ENCODE results near the gene CCDC190. TPM values are rescaled to one million over a fixed set of nuclear protein-coding genes. Genes with fewer than 3 reads are reported as not detected.

The CCDC190 gene
- total RNA-seq, 4 donors from 2014 or later, result 0.07 to 0.76 TPM; not detected in 2

DNA sequence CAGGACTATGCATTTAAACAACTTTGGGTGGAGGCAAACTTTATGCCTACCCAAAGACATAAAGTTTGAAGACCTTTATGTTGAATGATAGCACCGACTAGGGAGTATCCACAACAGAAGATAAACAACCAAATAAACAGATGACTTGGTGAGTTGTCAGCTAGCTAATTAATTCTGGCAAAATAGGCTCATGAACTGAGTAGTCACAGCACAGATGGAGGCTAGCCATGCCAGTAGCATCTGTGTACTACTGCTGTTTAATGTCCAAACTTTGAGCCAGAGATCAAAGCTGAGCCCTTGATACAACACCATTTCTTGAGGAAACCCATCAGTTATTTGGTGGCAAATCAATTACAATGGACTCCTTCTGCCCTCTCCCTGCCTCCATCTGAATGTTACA is 40.3 kb upstream of the CCDC190 start:
- no peak overlapping the region for H3K4me3 ChIP-seq
- no peak for DNase-seq
- no peaks in the 10 kb centered on the region for H3K4me1 ChIP-seq
- intact Hi-C loops (cut with DNase I; ENCODE audit: low total_unique reads), result no loop called here
- no peaks in the 10 kb centered on the region for H3K9me3 ChIP-seq
- TF ChIP-seq POLR2A (IDR thresholded peaks at IDR 0.05), result no peak
- no peaks in the 10 kb centered on the region for H3K27me3 ChIP-seq
- no peak overlapping the region for H3K27ac ChIP-seq
- no peaks in the 10 kb centered on the region for H3K36me3 ChIP-seq

DNA sequence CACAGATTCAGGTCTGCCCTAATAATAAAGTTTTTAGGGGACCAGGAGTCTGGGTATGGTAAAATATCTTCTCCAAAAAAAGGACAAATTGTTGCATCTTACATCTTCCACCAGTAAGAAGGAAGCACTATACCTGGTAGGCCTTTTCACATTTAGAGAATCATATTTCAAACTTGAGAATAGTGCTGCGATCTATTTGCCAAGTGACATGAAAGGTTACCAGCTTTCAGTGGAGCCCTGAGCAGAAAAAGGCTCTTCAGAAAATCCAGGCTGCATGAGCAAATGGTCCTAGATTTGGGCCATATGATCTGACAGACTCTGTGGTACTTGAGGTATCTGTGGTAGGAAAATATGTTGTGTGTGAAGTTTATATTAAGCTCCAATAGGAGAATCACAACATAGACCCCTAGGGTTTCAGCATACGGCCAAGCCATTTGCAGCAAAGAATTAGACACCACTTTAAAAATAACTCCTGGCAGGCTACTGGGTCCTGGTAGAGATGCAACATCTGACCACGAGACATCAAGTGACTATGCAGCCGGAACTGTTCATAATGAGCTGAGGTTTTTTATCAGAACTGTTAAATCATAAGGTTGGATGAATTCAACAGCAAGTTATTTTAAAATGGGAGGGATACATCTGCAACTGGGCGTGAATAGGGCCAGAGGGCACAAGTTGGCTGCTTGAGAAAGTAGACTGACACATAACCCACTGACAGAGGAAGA is 38.6 kb upstream of the CCDC190 start:
- H3K27me3 ChIP-seq, result no peaks in the 10 kb centered on the region
- intact Hi-C loops (cut with DNase I; ENCODE audit: low total_unique reads), result no loop called here
- H3K36me3 ChIP-seq, result no peaks in the 10 kb centered on the region

DNA sequence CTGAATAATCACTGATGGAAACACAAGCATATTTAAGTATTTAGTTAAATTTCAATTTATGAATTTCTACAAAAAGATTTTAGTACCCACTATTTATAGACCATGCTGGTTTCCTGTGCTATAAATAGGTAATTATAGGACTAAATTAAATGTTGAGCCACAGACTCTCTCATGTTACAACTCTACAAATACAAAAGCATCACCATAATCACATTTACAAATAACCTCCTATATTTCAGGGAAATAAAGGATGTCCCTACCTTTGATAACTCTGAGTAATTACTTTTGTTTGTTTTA is 32.6 kb upstream of the CCDC190 start:
- Histone ChIP-seq H3K4me1 (no peaks in the 10 kb centered on the region), H3K27ac (no peak overlapping the region), H3K9me3 (no peaks in the 10 kb centered on the region), H3K27me3 (no peaks in the 10 kb centered on the region), H3K4me3 (no peak overlapping the region), H3K36me3 (no peaks in the 10 kb centered on the region)
- intact Hi-C loops (cut with DNase I; ENCODE audit: low total_unique reads), result no loop called here
- no peak for DNase-seq
- TF ChIP-seq, protein P1, sequence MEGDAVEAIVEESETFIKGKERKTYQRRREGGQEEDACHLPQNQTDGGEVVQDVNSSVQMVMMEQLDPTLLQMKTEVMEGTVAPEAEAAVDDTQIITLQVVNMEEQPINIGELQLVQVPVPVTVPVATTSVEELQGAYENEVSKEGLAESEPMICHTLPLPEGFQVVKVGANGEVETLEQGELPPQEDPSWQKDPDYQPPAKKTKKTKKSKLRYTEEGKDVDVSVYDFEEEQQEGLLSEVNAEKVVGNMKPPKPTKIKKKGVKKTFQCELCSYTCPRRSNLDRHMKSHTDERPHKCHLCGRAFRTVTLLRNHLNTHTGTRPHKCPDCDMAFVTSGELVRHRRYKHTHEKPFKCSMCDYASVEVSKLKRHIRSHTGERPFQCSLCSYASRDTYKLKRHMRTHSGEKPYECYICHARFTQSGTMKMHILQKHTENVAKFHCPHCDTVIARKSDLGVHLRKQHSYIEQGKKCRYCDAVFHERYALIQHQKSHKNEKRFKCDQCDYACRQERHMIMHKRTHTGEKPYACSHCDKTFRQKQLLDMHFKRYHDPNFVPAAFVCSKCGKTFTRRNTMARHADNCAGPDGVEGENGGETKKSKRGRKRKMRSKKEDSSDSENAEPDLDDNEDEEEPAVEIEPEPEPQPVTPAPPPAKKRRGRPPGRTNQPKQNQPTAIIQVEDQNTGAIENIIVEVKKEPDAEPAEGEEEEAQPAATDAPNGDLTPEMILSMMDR (IDR thresholded peaks at IDR 0.05), result no peak
- TF ChIP-seq POLR2A (IDR thresholded peaks at IDR 0.05), result no peak

More for the DNA sequence above, 38.6 kb upstream of the CCDC190 start:
- H3K4me3 ChIP-seq, result no peak overlapping the region
- TF ChIP-seq POLR2A (IDR thresholded peaks at IDR 0.05), result no peak
- TF ChIP-seq, protein P1 (IDR thresholded peaks at IDR 0.05), result no peak
- DNase-seq, result no peak
- no peaks in the 10 kb centered on the region for H3K9me3 ChIP-seq
- H3K4me1 ChIP-seq, result no peaks in the 10 kb centered on the region
- no peak overlapping the region for H3K27ac ChIP-seq

DNA sequence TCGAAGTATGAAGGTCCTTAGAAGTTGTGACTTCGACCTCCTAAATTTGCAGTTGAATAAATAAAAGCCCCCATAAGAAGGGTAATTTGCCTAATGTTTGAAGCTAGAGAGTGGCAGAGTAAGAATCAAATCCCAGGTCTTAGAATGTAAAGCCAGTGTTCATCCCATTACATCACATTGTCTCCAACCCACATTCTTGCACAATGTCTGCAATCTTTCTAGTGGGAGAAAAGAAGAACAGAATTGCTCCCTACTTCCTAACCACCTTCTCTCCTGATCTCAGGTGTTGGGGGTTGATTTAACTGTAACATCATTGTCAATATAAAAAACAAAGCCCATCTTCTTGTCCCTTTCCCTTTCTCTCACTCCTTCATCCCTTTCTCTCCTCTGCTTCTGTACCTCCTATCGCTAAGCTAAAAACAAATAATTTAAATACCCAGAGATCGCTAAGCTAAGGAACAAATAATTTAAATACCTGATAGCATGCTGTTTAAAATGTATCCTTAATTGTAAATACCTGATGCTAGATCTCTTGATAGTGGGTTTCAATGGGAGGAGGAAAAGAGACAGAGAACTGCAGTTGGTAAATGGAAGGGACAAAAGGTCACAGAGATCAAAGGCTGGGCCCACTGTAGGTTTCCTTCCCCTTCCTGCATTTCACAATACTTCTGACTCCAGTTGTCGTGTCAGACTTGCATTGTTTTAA is 32.1 kb upstream of the CCDC190 start:
- TF ChIP-seq, protein P1 (IDR thresholded peaks at IDR 0.05), result no peak
- no peak for TF ChIP-seq POLR2A (IDR thresholded peaks at IDR 0.05)
- H3K36me3 ChIP-seq, result no peaks in the 10 kb centered on the region
- H3K27ac ChIP-seq, result no peak overlapping the region
- no peaks in the 10 kb centered on the region for H3K4me1 ChIP-seq
- DNase-seq, result no peak
- no peak overlapping the region for H3K4me3 ChIP-seq
- no peaks in the 10 kb centered on the region for H3K27me3 ChIP-seq
- intact Hi-C loops (cut with DNase I; ENCODE audit: low total_unique reads), result no loop called here
- no peaks in the 10 kb centered on the region for H3K9me3 ChIP-seq

DNA sequence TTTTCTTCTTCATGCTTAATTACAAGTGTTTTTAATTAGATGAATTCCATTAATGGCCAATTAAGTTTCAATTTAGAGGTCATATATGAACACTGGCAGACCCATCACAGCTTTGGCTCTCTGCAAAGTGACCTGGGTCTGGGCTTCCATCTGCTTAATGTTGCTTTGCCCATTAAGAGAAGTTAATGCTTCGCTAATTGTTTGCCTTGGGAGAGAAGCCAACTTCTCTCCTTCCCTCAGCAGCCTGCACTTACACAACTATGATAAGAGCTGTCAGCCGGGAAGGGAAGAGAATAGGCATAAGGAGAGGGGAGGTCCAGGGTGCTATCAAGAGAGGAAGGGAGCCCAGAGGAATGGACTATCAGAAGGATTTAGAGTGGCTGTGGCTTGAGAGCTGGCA is 29.0 kb upstream of the CCDC190 start:
- DNase-seq, result no peak
- intact Hi-C loops (cut with DNase I; ENCODE audit: low total_unique reads), result no loop called here

More for the DNA sequence above, 29.0 kb upstream of the CCDC190 start:
- no peak for TF ChIP-seq POLR2A (IDR thresholded peaks at IDR 0.05)
- TF ChIP-seq, protein P1 (IDR thresholded peaks at IDR 0.05), result no peak
- no peak overlapping the region for H3K27ac ChIP-seq
- no peaks in the 10 kb centered on the region for H3K9me3 ChIP-seq
- H3K4me3 ChIP-seq, result no peak overlapping the region
- H3K4me1 ChIP-seq, result no peaks in the 10 kb centered on the region
- no peaks in the 10 kb centered on the region for H3K27me3 ChIP-seq
- H3K36me3 ChIP-seq, result no peaks in the 10 kb centered on the region
